ENCODE data around the gene AVPR1B. TPM values are rescaled to one million over a fixed set of nuclear protein-coding genes. Genes with fewer than 3 reads are reported as not detected.

Gene AVPR1B
- total RNA-seq, 1 experiment from 2014 or later: not detected

DNA sequence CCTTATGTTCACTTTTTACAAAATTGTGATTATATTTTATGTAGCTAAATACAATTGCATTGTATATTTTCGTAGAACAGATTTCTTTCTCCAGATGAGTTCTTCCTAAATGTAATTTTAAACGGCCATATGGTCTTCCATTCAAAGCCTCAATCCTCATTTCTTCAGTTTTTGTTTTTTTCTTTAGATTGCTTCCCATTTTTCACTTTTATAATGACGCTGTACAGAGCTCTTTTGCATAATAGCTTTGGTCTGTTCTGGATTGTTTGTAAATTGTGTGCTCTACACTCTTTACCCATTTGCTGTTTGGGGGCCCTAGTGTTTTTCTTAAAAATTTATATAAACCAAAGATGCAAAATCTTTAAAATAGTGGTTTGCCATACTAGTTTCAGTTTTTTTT lies 27.8 kb downstream of the AVPR1B start:
- H3K4ac ChIP-seq (ENCODE audit: low read depth, low read length): no peak overlapping the region
- no peak overlapping the region for H2BK15ac ChIP-seq (ENCODE audit: low read depth, low read length)
- no peak overlapping the region for H2BK12ac ChIP-seq (ENCODE audit: insufficient read length, low read depth, low read length)
- Mint-ChIP-seq H3K36me3 (ENCODE audit: insufficient read depth in 1 of 3, low read depth in 3 of 3) (no peaks in the 10 kb centered on the region), H3K27me3 (ENCODE audit: low read depth) (no peaks in the 10 kb centered on the region; the same call in 1 of the 2 replicates), H3K4me3 (no peak overlapping the region), H3K27ac (no peak overlapping the region), H3K9me3 (no peaks in the 10 kb centered on the region), H3K4me1 (no peaks in the 10 kb centered on the region)
- H2AFZ ChIP-seq (ENCODE audit: low read length): no peak overlapping the region
- H4K5ac ChIP-seq (ENCODE audit: insufficient read length, low read depth, low read length): no peak overlapping the region
- H3K4me2 ChIP-seq (ENCODE audit: insufficient read depth, insufficient read length, low read length): no peak overlapping the region
- no peaks in the 10 kb centered on the region for H3K79me1 ChIP-seq (ENCODE audit: insufficient read depth, low read depth, low read length, poor library complexity, severe bottlenecking)
- H3K4me1 ChIP-seq (ENCODE audit: insufficient read depth, low read length): no peaks in the 10 kb centered on the region
- DNase-seq: no peak
- WGBS (ENCODE audit: extremely low coverage, insufficient read length, low lambda C conversion rate): no CpG with 5 or more reads among the region's 3 CpGs
- no peak overlapping the region for H4K8ac ChIP-seq (replicated peaks; ENCODE audit: insufficient read length, low read depth, low read length)
- H2BK20ac ChIP-seq (ENCODE audit: low read depth, low read length, poor library complexity, severe bottlenecking): no peak overlapping the region
- H2AK5ac ChIP-seq (ENCODE audit: insufficient read length, low read length): no peak overlapping the region
- H4K91ac ChIP-seq (ENCODE audit: insufficient read length, low read depth, low read length): no peak overlapping the region
- H2BK120ac ChIP-seq (ENCODE audit: low read depth, low read length, poor library complexity, severe bottlenecking): no peak overlapping the region
- no peak overlapping the region for H2BK5ac ChIP-seq (ENCODE audit: insufficient read length, low read length)
- H4K20me1 ChIP-seq (ENCODE audit: control insufficient read depth, insufficient read depth, insufficient read length): no peaks in the 10 kb centered on the region
- no peaks in the 10 kb centered on the region for H3K79me2 ChIP-seq (ENCODE audit: insufficient read depth, low read length)
- H3K14ac ChIP-seq (ENCODE audit: insufficient read depth, low read length): no peak overlapping the region
- TF ChIP-seq, protein P1, sequence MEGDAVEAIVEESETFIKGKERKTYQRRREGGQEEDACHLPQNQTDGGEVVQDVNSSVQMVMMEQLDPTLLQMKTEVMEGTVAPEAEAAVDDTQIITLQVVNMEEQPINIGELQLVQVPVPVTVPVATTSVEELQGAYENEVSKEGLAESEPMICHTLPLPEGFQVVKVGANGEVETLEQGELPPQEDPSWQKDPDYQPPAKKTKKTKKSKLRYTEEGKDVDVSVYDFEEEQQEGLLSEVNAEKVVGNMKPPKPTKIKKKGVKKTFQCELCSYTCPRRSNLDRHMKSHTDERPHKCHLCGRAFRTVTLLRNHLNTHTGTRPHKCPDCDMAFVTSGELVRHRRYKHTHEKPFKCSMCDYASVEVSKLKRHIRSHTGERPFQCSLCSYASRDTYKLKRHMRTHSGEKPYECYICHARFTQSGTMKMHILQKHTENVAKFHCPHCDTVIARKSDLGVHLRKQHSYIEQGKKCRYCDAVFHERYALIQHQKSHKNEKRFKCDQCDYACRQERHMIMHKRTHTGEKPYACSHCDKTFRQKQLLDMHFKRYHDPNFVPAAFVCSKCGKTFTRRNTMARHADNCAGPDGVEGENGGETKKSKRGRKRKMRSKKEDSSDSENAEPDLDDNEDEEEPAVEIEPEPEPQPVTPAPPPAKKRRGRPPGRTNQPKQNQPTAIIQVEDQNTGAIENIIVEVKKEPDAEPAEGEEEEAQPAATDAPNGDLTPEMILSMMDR (conservative IDR thresholded peaks at IDR 0.05): no peak
- no peak overlapping the region for H3K9ac ChIP-seq (ENCODE audit: extremely low read depth, insufficient read length, low read length)
- H3K23me2 ChIP-seq (ENCODE audit: insufficient read length, low read depth, low read length, poor library complexity, severe bottlenecking): no peaks in the 10 kb centered on the region
- H3K23ac ChIP-seq (ENCODE audit: insufficient read length, low read depth, low read length): no peak overlapping the region
- H3K27me3 ChIP-seq (ENCODE audit: insufficient read depth, low read length): no peaks in the 10 kb centered on the region
- H3K56ac ChIP-seq (ENCODE audit: insufficient read length, low read depth, low read length): no peak overlapping the region
- no peaks in the 10 kb centered on the region for H3K9me3 ChIP-seq (ENCODE audit: control insufficient read depth, low read depth, low read length)
- H3T11ph ChIP-seq (ENCODE audit: low read length): no peak overlapping the region
- no peak overlapping the region for H3K27ac ChIP-seq (ENCODE audit: insufficient read length, low read depth, low read length)
- no peak overlapping the region for H3K18ac ChIP-seq (ENCODE audit: insufficient read length, low read depth, low read length)
